T-helper 22 cell (primary cell): ENCODE data around the gene C8B.

ENCODE experiments used
- DNase-seq: peaks from one replicate; pipeline ENCODE4 v3.0.0-alpha.2; 2020; ENCODE audit warnings: low read depth

The C8B gene

DNA sequence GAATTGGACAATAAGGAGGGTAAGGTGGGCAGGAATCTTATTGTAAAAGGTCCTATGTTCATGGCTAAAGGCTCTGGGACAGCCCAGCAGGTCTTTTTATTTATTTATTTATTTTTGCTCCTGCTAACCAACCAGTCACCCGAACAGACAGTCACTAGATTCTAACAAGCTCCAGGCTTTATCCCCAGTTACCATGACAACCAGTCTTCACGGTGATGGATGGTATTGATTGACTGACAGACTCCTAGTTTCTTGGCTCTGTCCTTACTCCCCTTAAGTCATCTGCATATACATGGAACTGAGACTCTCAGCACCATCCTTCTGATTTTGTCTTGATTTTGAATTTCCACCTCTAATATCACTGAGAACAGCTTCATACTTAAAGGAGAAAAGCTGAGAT lies 66.9 kb downstream of the C8B start:
- DNase-seq: no peak

DNA sequence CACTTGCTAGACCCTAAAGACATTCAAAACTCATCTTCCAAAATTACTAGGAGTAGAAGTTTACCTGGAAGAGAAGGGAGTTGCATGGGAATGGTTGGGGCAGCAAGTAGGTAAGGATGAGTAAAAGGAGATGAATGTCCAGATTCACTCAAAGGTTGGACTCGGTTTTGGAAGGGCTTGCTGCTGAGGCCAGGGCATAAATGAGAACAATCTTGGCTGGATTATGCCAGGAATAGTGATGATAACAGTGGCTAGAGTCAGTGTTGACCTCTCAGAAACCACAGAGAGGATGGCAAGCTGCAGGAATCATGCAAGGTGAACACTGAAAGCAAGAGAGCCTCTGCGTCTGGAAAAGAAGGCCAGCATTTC lies 67.8 kb downstream of the C8B start:
- DNase-seq: no peak

DNA sequence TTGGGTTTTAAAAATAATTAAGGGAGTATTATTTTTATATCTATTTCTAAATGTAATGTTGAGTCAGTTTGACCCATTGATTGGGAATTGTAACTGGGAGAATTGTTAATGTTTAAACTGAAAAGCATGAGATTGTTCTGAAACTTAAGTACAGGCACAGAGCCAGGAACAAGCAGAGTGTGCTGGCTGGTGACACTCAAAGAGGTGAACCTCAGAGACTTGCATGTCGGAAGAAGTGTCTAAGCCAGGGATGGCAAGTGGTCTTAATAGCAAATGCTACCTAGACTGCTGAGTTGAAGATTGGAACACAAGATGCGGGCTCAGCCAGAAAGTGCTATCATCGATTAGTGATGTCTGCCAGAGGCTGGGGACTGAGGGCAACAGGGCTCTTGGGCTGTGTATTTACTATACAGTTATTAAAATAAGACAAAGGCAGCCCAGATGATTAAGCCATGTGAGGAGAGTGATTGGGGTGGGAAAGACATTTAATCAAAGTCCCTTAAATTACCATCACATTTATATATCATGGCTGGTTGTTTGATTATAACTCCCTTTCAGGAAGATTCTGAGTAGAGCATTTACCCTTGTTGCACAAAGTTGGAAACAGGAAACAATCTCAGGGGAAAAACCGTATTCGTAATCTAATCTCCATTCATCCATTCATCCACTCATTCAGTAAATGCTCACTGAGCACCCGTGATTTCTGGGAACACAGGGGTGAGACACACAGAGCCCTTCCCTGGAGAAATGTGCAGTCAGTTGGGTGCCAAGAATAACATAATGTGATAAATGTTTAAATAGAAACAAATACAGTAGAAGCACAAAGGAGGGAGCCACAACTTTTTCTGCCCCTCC lies 68.4 kb downstream of the C8B start:
- DNase-seq: no peak

DNA sequence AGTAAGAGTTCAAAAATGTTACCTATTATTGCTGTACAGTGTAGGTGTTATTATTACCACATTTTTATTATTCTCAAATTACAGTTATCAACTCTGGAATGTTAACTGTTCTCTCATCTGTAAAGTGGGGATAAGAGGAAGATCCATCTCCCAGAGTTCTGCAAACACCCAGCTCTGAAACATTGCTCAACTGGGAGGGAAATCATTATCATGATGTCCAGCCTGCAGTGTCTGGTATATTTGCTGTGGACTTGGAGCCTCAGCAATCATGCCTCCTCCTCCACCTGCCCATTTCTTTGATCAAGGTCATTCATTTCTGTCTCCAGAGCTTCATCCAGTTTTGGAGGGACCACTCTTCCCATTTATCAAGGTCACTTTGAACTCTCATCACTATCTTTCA lies 71.8 kb downstream of the C8B start:
- DNase-seq: no peak

GRCh38 chr1:56890229-56890628 lies 75.6 kb downstream of the C8B start:
- no peak for DNase-seq

GRCh38 chr1:56881417-56881816 lies 84.4 kb downstream of the C8B start:
- DNase-seq: no peak

- no peak for DNase-seq
Measured at GRCh38 chr1:56880774-56881173, 85.0 kb downstream of the C8B start.
